Tibial nerve (tissue), 4 donors: ENCODE data around the gene CAMSAP2. TPM values are rescaled to one million over a fixed set of nuclear protein-coding genes. Genes with fewer than 3 reads are reported as not detected.

Source experiments
- DNase-seq, 2 donors: peaks; one replicate each; pipeline ENCODE4 v3.0.0-alpha.2; 2019; ENCODE audit warnings: low spot score in 2 of 2
- H3K27ac ChIP-seq, 4 donors: fragments of 200-600 bp; sonication (generic) in 3 of 4; one replicate each; pipeline ENCODE4 v1.5.1; 2017 to 2019; ENCODE audit warnings: mild to moderate bottlenecking in 1 of 4
- H3K27me3 ChIP-seq, 2 donors: fragments of 200-600 bp; sonication (generic) in 1 of 2; one replicate each; pipeline versions ENCODE4 v1.5.1 to v1.6.0; 2017 to 2019
- H3K36me3 ChIP-seq, 3 donors: fragments of 200-600 bp; sonication (generic); one replicate each; pipeline ENCODE4 v1.5.1; 2018 to 2019
- H3K4me1 ChIP-seq, 4 donors: fragments of 200-600 bp; sonication (generic) in 3 of 4; one replicate each; pipeline ENCODE4 v1.5.1; 2017 to 2019
- H3K4me3 ChIP-seq, 4 donors: fragments of 200-600 bp; sonication (generic) in 3 of 4; one replicate each; pipeline ENCODE4 v1.5.1; 2017 to 2019; ENCODE audit warnings: mild to moderate bottlenecking in 1 of 4, moderate library complexity in 1 of 4
- H3K9me3 ChIP-seq, 4 donors: fragments of 200-600 bp; sonication (generic) in 3 of 4; one replicate each; pipeline ENCODE4 v1.5.1; 2017 to 2019
- EP300 ChIP-seq, 2 donors: sonication (generic); formaldehyde crosslinking; IDR thresholded peaks; one replicate each; pipeline ENCODE4 v1.6.1; 2017; ENCODE audit warnings: antibody characterized with exemption in 2 of 2, mild to moderate bottlenecking in 1 of 2
- POLR2A ChIP-seq, 2 donors: fragments of 450-650 bp; IDR thresholded peaks; one replicate each; pipeline ENCODE4 v1.6.1; 2017; ENCODE audit warnings: antibody characterized with exemption in 2 of 2, mild to moderate bottlenecking in 2 of 2, moderate library complexity in 2 of 2
- WGBS, 2 donors: methylation state at CpG; one replicate each; pipeline ENCODE4 v1.1.5; 2018; 5-methylcytosine and 5-hydroxymethylcytosine counted together
- total RNA-seq, 4 donors: library from RNA; depleted of rRNA; stranded (reverse); fragments of >200 nt; gene quantifications; one replicate each; pipeline ENCODE4 v1.1.0, GENCODE V29; 2016
- TF ChIP-seq, protein P1 (sequence below), 5 experiments: fragments of 200-600 bp in 3 of 5; fragments of 450-650 bp in 2 of 5; sonication (generic) in 3 of 5; IDR thresholded peaks; one replicate each; pipeline ENCODE4 v1.5.1; 2016 to 2019; ENCODE audit warnings: antibody characterized with exemption in 5 of 5, mild to moderate bottlenecking in 3 of 5, moderate library complexity in 2 of 5

CAMSAP2 gene
- total RNA-seq, 4 donors from 2014 or later = 27.3 to 38.9 (median 31.6) TPM

DNA sequence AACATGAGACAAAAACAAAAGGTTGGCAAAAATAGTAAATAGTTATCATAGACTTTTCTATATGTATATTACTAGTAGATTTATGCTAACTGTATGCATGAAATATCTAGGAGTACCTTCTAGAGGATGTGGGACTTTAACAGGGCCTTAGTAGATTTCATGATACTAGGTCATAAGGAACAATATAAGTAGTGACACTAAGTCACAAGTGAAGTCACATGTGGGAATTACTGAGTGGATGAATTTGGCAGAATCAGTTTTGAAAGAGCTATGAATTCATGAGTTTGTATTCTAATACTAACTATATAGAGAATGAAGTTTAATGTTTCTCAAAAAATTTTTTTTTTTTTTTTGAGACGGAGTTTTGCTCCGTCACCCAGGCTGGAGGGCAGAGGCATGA is 81.0 kb downstream of the CAMSAP2 start:
- no peak for DNase-seq
- TF ChIP-seq POLR2A (IDR thresholded peaks at IDR 0.05) (no peak), EP300 (IDR thresholded peaks at IDR 0.05) (no peak)
- TF ChIP-seq, protein P1, sequence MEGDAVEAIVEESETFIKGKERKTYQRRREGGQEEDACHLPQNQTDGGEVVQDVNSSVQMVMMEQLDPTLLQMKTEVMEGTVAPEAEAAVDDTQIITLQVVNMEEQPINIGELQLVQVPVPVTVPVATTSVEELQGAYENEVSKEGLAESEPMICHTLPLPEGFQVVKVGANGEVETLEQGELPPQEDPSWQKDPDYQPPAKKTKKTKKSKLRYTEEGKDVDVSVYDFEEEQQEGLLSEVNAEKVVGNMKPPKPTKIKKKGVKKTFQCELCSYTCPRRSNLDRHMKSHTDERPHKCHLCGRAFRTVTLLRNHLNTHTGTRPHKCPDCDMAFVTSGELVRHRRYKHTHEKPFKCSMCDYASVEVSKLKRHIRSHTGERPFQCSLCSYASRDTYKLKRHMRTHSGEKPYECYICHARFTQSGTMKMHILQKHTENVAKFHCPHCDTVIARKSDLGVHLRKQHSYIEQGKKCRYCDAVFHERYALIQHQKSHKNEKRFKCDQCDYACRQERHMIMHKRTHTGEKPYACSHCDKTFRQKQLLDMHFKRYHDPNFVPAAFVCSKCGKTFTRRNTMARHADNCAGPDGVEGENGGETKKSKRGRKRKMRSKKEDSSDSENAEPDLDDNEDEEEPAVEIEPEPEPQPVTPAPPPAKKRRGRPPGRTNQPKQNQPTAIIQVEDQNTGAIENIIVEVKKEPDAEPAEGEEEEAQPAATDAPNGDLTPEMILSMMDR (IDR thresholded peaks at IDR 0.05) = no peak
- Histone ChIP-seq H3K27me3 (no peaks in the 10 kb centered on the region), H3K27ac (no peak overlapping the region), H3K4me3 (no peak overlapping the region), H3K36me3 (peaks cover 0 to 15% (median 2%) of the 10 kb centered on the region in 3 donors), H3K9me3 (no peaks in the 10 kb centered on the region), H3K4me1 (peaks cover 0 to 10% (median 0%) of the 10 kb centered on the region in 4 donors)
- WGBS, 2 donors = 92 to 100% methylated on average over 2 of the region's 2 CpGs

DNA sequence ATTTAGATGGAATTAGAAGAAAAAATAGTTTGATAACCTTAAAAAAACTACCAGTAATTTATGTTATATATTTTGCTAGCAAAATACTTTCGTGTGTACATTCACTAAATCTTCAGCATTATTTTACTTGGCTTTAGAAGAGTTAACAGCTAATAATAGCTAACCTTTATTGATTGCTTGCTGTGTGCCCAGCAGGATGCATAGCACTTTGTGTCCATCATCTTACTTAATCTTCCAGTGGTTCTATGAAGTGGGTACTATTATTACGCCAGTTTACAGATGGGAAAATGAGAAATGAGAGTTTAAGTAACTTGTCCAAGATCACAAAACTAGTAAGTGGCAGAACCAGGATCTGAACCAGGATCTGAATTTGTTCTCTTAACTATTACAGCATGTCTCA is 92.4 kb downstream of the CAMSAP2 start:
- TF ChIP-seq POLR2A (IDR thresholded peaks at IDR 0.05) (no peak), EP300 (IDR thresholded peaks at IDR 0.05) (no peak)
- TF ChIP-seq, protein P1 (IDR thresholded peaks at IDR 0.05) = no peak
- H3K36me3 ChIP-seq = peaks cover 0 to 10% (median 0%) of the 10 kb centered on the region in 3 donors
- no peaks in the 10 kb centered on the region for H3K9me3 ChIP-seq
- H3K4me3 ChIP-seq = no peak overlapping the region
- H3K4me1 ChIP-seq = peaks cover 0 to 16% (median 2%) of the 10 kb centered on the region in 4 donors
- H3K27me3 ChIP-seq = no peaks in the 10 kb centered on the region
- DNase-seq = no peak
- H3K27ac ChIP-seq = no peak overlapping the region
- WGBS, 2 donors = 95 to 98% methylated on average over 2 of the region's 2 CpGs

DNA sequence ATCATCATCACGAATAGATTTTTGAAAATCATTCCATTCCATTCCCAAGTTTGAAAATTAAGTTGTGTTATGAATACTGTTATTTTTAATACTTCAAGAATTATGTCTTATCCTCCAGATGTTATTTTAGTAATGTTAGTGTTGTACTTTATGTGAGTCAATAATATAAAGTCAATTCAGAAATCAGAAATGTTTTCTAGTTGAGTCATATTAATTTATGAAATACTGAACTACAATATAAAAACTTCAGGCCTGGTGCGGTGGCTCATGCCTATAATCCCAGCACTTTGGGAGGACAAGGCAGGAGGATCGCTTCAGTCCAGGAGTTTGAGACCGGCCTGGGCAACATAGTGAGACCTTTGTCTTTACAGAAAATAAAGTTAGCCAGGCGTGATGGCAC is 95.7 kb downstream of the CAMSAP2 start:
- Histone ChIP-seq H3K9me3 (peaks cover 0 to 3% (median 0%) of the 10 kb centered on the region in 4 donors), H3K4me3 (no peak overlapping the region), H3K36me3 (peaks cover 0 to 22% (median 0%) of the 10 kb centered on the region in 3 donors), H3K4me1 (peaks cover 0 to 22% (median 2%) of the 10 kb centered on the region in 4 donors), H3K27ac (no peak overlapping the region), H3K27me3 (no peaks in the 10 kb centered on the region)
- TF ChIP-seq EP300 (IDR thresholded peaks at IDR 0.05) (no peak), POLR2A (IDR thresholded peaks at IDR 0.05) (no peak)
- TF ChIP-seq, protein P1 (IDR thresholded peaks at IDR 0.05) = no peak
- 83% methylated on average over 5 of the region's 5 CpGs for WGBS, 2 donors
- DNase-seq = no peak

DNA sequence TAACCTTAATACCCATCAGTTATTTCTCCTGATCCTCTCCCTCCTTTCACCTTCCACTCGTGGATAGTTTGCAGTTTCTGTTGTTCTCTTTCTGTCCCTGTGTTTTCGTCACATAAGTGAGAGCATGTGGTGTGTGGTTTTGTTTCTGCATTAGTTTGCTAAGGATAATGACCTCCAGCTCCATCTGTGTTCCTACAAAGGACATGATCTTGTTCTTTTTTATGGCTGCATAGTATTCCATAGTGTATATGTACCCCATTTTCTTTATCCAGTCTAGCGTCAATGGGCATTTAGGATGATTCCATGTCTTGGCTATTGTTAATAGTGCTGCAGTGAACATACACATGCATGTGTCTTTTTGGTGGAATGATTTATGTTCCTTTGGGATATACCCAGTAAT is 97.5 kb downstream of the CAMSAP2 start:
- H3K36me3 ChIP-seq = peaks cover 0 to 22% (median 0%) of the 10 kb centered on the region in 3 donors
- peaks cover 0 to 21% (median 0%) of the 10 kb centered on the region in 4 donors for H3K4me1 ChIP-seq
- no peaks in the 10 kb centered on the region for H3K27me3 ChIP-seq
- peaks cover 0 to 3% (median 0%) of the 10 kb centered on the region in 4 donors for H3K9me3 ChIP-seq
- 93 to 98% methylated on average over 3 of the region's 3 CpGs for WGBS, 2 donors
- no peak for TF ChIP-seq EP300 (IDR thresholded peaks at IDR 0.05)
- no peak for TF ChIP-seq POLR2A (IDR thresholded peaks at IDR 0.05)
- TF ChIP-seq, protein P1 (IDR thresholded peaks at IDR 0.05) = no peak
- no peak for DNase-seq
- H3K4me3 ChIP-seq = no peak overlapping the region
- H3K27ac ChIP-seq = no peak overlapping the region

DNA sequence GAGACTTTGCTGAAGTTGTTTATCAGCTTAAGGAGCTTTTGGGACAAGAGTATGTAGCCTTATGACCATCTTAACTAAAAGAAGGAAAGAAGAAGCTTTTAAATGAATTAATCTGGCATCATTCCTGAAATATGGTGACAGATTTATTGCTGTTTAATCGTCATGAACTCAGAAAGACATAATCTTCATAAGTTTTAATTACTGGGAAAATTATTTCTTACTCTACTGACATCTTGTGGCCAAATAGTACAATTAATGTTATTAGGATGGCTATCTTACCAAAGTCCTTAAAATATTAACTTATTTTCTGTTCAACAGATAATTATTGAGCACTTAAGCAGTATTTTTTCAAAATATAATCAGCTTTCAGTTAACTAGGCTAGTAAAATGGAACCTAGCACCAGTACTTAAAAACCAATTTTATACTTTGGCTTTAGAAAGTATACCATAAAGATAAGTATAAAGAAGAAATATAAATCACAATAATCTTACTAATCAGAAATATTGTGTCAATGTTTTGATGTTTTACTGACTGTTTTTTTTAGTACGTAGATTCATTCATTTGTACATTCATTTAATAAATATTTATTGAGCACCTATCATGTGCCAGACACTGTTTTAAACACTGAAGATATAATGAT is 99.4 kb downstream of the CAMSAP2 start:
- Histone ChIP-seq H3K9me3 (peaks cover 0 to 3% (median 0%) of the 10 kb centered on the region in 4 donors), H3K36me3 (peaks cover 0 to 28% (median 0%) of the 10 kb centered on the region in 3 donors), H3K4me3 (no peak overlapping the region), H3K27me3 (no peaks in the 10 kb centered on the region), H3K4me1 (peaks cover 0 to 15% (median 0%) of the 10 kb centered on the region in 4 donors), H3K27ac (no peak overlapping the region)
- 32 to 34% methylated on average over 2 of the region's 2 CpGs for WGBS, 2 donors
- TF ChIP-seq POLR2A (IDR thresholded peaks at IDR 0.05) = no peak
- TF ChIP-seq, protein P1 (IDR thresholded peaks at IDR 0.05) = peak; percentile 34 to 43 (median 36)
- DNase-seq = no peak
